Spleen (tissue), 11 donors: ENCODE results near the gene BSND. TPM values are rescaled to one million over a fixed set of nuclear protein-coding genes. Genes with fewer than 3 reads are reported as not detected.

ENCODE experiments used
- DNase-seq: peaks from one replicate; pipeline ENCODE4 v3.0.0-alpha.2; 2020
- H3K27ac ChIP-seq, 8 donors: fragments of 200-600 bp; sonication (generic) in 7 of 8; 1 replicate in 4 of 8; 2 replicates in 4 of 8; pipeline versions ENCODE4 v1.5.0 to v1.8.0; 2016 to 2021; ENCODE audit warnings: inconsistent platforms in 4 of 8, mild to moderate bottlenecking in 4 of 8, moderate library complexity in 1 of 8
- H3K27me3 ChIP-seq, 7 donors: fragments of 200-600 bp; sonication (generic) in 6 of 7; replicated peaks in 1 of 7; 1 replicate in 4 of 7; 2 replicates in 3 of 7; pipeline versions ENCODE4 v1.5.0 to v1.8.0; 2016 to 2021; ENCODE audit warnings: inconsistent platforms in 3 of 7, mild to moderate bottlenecking in 1 of 7
- H3K36me3 ChIP-seq, 6 donors: fragments of 200-600 bp; sonication (generic) in 5 of 6; 1 replicate in 4 of 6; 2 replicates in 2 of 6; pipeline versions ENCODE4 v1.5.0 to v1.8.0; 2016 to 2021; ENCODE audit warnings: inconsistent platforms in 2 of 6
- H3K4me1 ChIP-seq, 6 donors: fragments of 200-600 bp; sonication (generic) in 5 of 6; 1 replicate in 3 of 6; 2 replicates in 3 of 6; pipeline versions ENCODE4 v1.5.0 to v1.8.0; 2016 to 2021; ENCODE audit warnings: inconsistent platforms in 3 of 6
- H3K4me3 ChIP-seq, 8 donors: fragments of 200-600 bp; sonication (generic) in 7 of 8; 1 replicate in 4 of 8; 2 replicates in 4 of 8; pipeline versions ENCODE4 v1.5.0 to v1.8.0; 2016 to 2021; ENCODE audit warnings: inconsistent platforms in 4 of 8, mild to moderate bottlenecking in 4 of 8, moderate library complexity in 2 of 8
- H3K9me3 ChIP-seq, 8 donors: fragments of 200-600 bp; sonication (generic) in 7 of 8; 1 replicate in 4 of 8; 2 replicates in 4 of 8; pipeline versions ENCODE4 v1.5.0 to v1.8.0; 2016 to 2021; ENCODE audit warnings: inconsistent platforms in 4 of 8
- CTCF ChIP-seq, 11 experiments: fragments of 200-600 bp in 7 of 11; fragments of 450-650 bp in 4 of 11; sonication (generic) in 4 of 11; IDR thresholded peaks in 8 of 11; conservative IDR thresholded peaks in 3 of 11; 1 replicate in 7 of 11; 2 replicates in 4 of 11; pipeline versions ENCODE4 v1.4.0 to v1.8.0; 2016 to 2021; ENCODE audit warnings: antibody characterized with exemption in 11 of 11, inconsistent platforms in 4 of 11, mild to moderate bottlenecking in 1 of 11
- POLR2A ChIP-seq, 3 donors: fragments of 450-650 bp; IDR thresholded peaks; one replicate each; pipeline ENCODE4 v1.5.1; 2017; ENCODE audit warnings: antibody characterized with exemption in 3 of 3, mild to moderate bottlenecking in 1 of 3
- POLR2AphosphoS5 ChIP-seq, 3 donors: sonication (generic); formaldehyde crosslinking; IDR thresholded peaks; one replicate each; pipeline ENCODE4 v1.5.1; 2017; ENCODE audit warnings: antibody characterized with exemption in 3 of 3
- WGBS, 5 donors: extraction: QIAGEN DNeasy Blood & Tissue Kit in 3 of 5; methylation state at CpG; one replicate each; pipeline versions ENCODE4 v1.1.5 to v1.1.7; 2013 to 2018; 5-methylcytosine and 5-hydroxymethylcytosine counted together
- intact Hi-C: fragments of 100-400 bp; cut with DNase I; formaldehyde crosslinking; loops from one replicate; pipeline ENCODE4 v1.15.0; 2023; ENCODE audit warnings: low total_unique reads
- polyA plus RNA-seq, 3 donors: library from polyadenylated mRNA; stranded (reverse); fragments of 200-250 nt; gene quantifications; one replicate each; pipeline ENCODE4 v1.2.1, GENCODE V29; 2013
- total RNA-seq, 7 donors: library from RNA; depleted of rRNA in 3 of 7; stranded (reverse); fragments of >200 nt in 3 of 7; fragmentation: NEBNext Ultra II Directional in 4 of 7; extraction: Animal tissue kit (Norgen Biotek cat#: 25700) in 4 of 7; gene quantifications; one replicate each; pipeline versions ENCODE4 v1.1.0 to v1.2.1, GENCODE V29; 2016 to 2021
- donor health status: healthy with polysubstance abuse.
- donor health status: DM: no; HTN: no; CAD: no; lungs with moderate emphysema.
- donor health status: DM: no; HTN: no; CAD: no.
- donor health status: Bipolar disorder and iron deficiency.
- donor health status: healthy.
- donor health status: DM: no; HTN: no; CAD: no.
- donor health status: DM: yes; HTN: yes; CAD: no.

Gene BSND
- total and polyA plus RNA-seq, 10 donors, result 0.02 to 0.20 (median 0.09) TPM; not detected in 5

- H3K27me3 ChIP-seq, result peaks cover 0 to 61% (median 17%) of the 10 kb centered on the region in 7 donors
- 66 to 80% (median 75%) methylated on average over 8 of the region's 8 CpGs for WGBS, 5 donors
- peaks cover 5 to 21% (median 14%) of the 10 kb centered on the region in 6 donors for H3K4me1 ChIP-seq
- no peaks in the 10 kb centered on the region for H3K9me3 ChIP-seq
- no peak for TF ChIP-seq POLR2AphosphoS5 (IDR thresholded peaks at IDR 0.05)
- no peak for TF ChIP-seq POLR2A (IDR thresholded peaks at IDR 0.05)
- TF ChIP-seq CTCF (IDR thresholded peaks at IDR 0.05 in 8 of 11, conservative IDR thresholded peaks at IDR 0.05 in 3 of 11), result no peak
- intact Hi-C loops, result no loop called here
- H3K36me3 ChIP-seq, result no peaks in the 10 kb centered on the region
- H3K27ac ChIP-seq, result no peak overlapping the region
- no peak overlapping the region for H3K4me3 ChIP-seq
- no peak for DNase-seq
Measured at GRCh38 chr1:55000110-55001085, 1.7 kb downstream of the BSND start.

- Histone ChIP-seq H3K9me3 (no peaks in the 10 kb centered on the region), H3K36me3 (no peaks in the 10 kb centered on the region), H3K27me3 (peaks cover 0 to 52% (median 15%) of the 10 kb centered on the region in 7 donors), H3K27ac (no peak overlapping the region), H3K4me3 (no peak overlapping the region), H3K4me1 (peaks cover 5 to 12% (median 9%) of the 10 kb centered on the region in 6 donors)
- no peak for DNase-seq
- intact Hi-C loops, result no loop called here
- WGBS, 5 donors, result 86 to 94% (median 89%) methylated on average over 4 of the region's 4 CpGs
- no peak for TF ChIP-seq POLR2AphosphoS5 (IDR thresholded peaks at IDR 0.05)
- TF ChIP-seq POLR2A (IDR thresholded peaks at IDR 0.05), result no peak
- TF ChIP-seq CTCF (IDR thresholded peaks at IDR 0.05 in 8 of 11, conservative IDR thresholded peaks at IDR 0.05 in 3 of 11), result no peak
Measured at GRCh38 chr1:55001311-55001710, 2.6 kb downstream of the BSND start.

- intact Hi-C loops, result no loop called here
- no peak overlapping the region for H3K27ac ChIP-seq
- no peaks in the 10 kb centered on the region for H3K4me1 ChIP-seq
- 31 to 58% (median 54%) methylated on average over 2 of the region's 2 CpGs for WGBS, 5 donors
- H3K9me3 ChIP-seq, result no peaks in the 10 kb centered on the region
- no peak for DNase-seq
- no peaks in the 10 kb centered on the region for H3K36me3 ChIP-seq
- TF ChIP-seq CTCF (IDR thresholded peaks at IDR 0.05 in 8 of 11, conservative IDR thresholded peaks at IDR 0.05 in 3 of 11) (no peak), POLR2AphosphoS5 (IDR thresholded peaks at IDR 0.05) (no peak), POLR2A (IDR thresholded peaks at IDR 0.05) (no peak)
- peaks cover 0 to 38% (median 4%) of the 10 kb centered on the region in 7 donors for H3K27me3 ChIP-seq
- no peak overlapping the region for H3K4me3 ChIP-seq
Measured at GRCh38 chr1:55002686-55003085, 4.0 kb downstream of the BSND start.
